ENCODE measurements around the gene TPRKB. TPM values are rescaled to one million over a fixed set of nuclear protein-coding genes. Genes with fewer than 3 reads are reported as not detected.

TPRKB gene
- total RNA-seq, 2 donors from 2014 or later = 18.9 to 26.5 TPM

- Histone ChIP-seq H3K9me3 (no peaks in the 10 kb centered on the region), H3K27me3 (replicated peaks; ENCODE audit: insufficient read depth) (no peaks in the 10 kb centered on the region), H3K4me1 (ENCODE audit: control insufficient read depth in 1 of 2, low read depth in 2 of 2) (no peaks in the 10 kb centered on the region), H3K4me3 (no peak overlapping the region), H3K27ac (no peak overlapping the region), H3K36me3 (peaks cover 20% of the 10 kb centered on the region)
- ATAC-seq (ENCODE audit: insufficient number of reproducible peaks, low FRiP score, low read depth) = no peak
- TF ChIP-seq CTCF (IDR thresholded peaks at IDR 0.05) = no peak
- DNase-seq (ENCODE audit: low spot score) = no peak
Measured at GRCh38 chr2:73749314-73749713, 12.2 kb upstream of the TPRKB start.

GRCh38 chr2:73746877-73747208 lies 9.7 kb upstream of the TPRKB start:
- H3K36me3 ChIP-seq = peaks cover 13% of the 10 kb centered on the region
- no peak for ATAC-seq (ENCODE audit: insufficient number of reproducible peaks, low FRiP score, low read depth)
- no peak for TF ChIP-seq CTCF (IDR thresholded peaks at IDR 0.05)

GRCh38 chr2:73746015-73746876 lies 9.1 kb upstream of the TPRKB start:
- Histone ChIP-seq H3K4me1 (ENCODE audit: control insufficient read depth in 1 of 2, low read depth in 2 of 2) (no peaks in the 10 kb centered on the region), H3K27ac (no peak overlapping the region), H3K9me3 (no peaks in the 10 kb centered on the region), H3K27me3 (replicated peaks; ENCODE audit: insufficient read depth) (no peaks in the 10 kb centered on the region), H3K36me3 (peaks cover 13% of the 10 kb centered on the region), H3K4me3 (no peak overlapping the region)
- ATAC-seq (ENCODE audit: insufficient number of reproducible peaks, low FRiP score, low read depth) (no peak), DNase-seq (ENCODE audit: low spot score) (no peak)
- TF ChIP-seq CTCF (IDR thresholded peaks at IDR 0.05) = no peak

More at GRCh38 chr2:73746877-73747208, 9.7 kb upstream of the TPRKB start:
- Histone ChIP-seq H3K4me3 (no peak overlapping the region), H3K27ac (no peak overlapping the region), H3K4me1 (ENCODE audit: control insufficient read depth in 1 of 2, low read depth in 2 of 2) (no peaks in the 10 kb centered on the region), H3K9me3 (no peaks in the 10 kb centered on the region), H3K27me3 (replicated peaks; ENCODE audit: insufficient read depth) (no peaks in the 10 kb centered on the region)
- no peak for DNase-seq (ENCODE audit: low spot score)

- no peak overlapping the region for H3K4me3 ChIP-seq
- H3K27me3 ChIP-seq (replicated peaks; ENCODE audit: insufficient read depth) = no peaks in the 10 kb centered on the region
- ATAC-seq (ENCODE audit: insufficient number of reproducible peaks, low FRiP score, low read depth) (no peak), DNase-seq (ENCODE audit: low spot score) (no peak)
- no peak for TF ChIP-seq CTCF (IDR thresholded peaks at IDR 0.05)
- peaks cover 6 to 10% of the 10 kb centered on the region in 2 donors for H3K4me1 ChIP-seq (ENCODE audit: control insufficient read depth in 1 of 2, low read depth in 2 of 2)
- H3K9me3 ChIP-seq = no peaks in the 10 kb centered on the region
- H3K36me3 ChIP-seq = peaks cover under 1% of the 10 kb centered on the region
- H3K27ac ChIP-seq = no peak overlapping the region
Measured at GRCh38 chr2:73740767-73741166, 3.6 kb upstream of the TPRKB start.

- Histone ChIP-seq H3K4me1 (ENCODE audit: control insufficient read depth in 1 of 2, low read depth in 2 of 2) (peaks cover 6 to 10% of the 10 kb centered on the region in 2 donors), H3K4me3 (no peak overlapping the region), H3K36me3 (no peaks in the 10 kb centered on the region), H3K27me3 (replicated peaks; ENCODE audit: insufficient read depth) (no peaks in the 10 kb centered on the region), H3K9me3 (no peaks in the 10 kb centered on the region), H3K27ac (no peak overlapping the region)
- no peak for DNase-seq (ENCODE audit: low spot score)
- no peak for ATAC-seq (ENCODE audit: insufficient number of reproducible peaks, low FRiP score, low read depth)
- TF ChIP-seq CTCF (IDR thresholded peaks at IDR 0.05) = no peak
Measured at GRCh38 chr2:73739101-73739500, 2.0 kb upstream of the TPRKB start.

All from thoracic aorta (tissue), 2 donors.